Daoy (cell line): ENCODE data around the gene MAD1L1. TPM values are rescaled to one million over a fixed set of nuclear protein-coding genes. Genes with fewer than 3 reads are reported as not detected.

ENCODE experiments used
- DNase-seq: peaks from one replicate; pipeline ENCODE4 v3.0.0-alpha.2; 2015; ENCODE audit warnings: low read depth
- total RNA-seq: library from RNA; depleted of rRNA; stranded (reverse); fragments of >200 nt; shearing (Covaris generic); gene quantifications from 2 replicates; pipeline ENCODE4 v1.2.3, GENCODE V29; 2014

The MAD1L1 gene
- total RNA-seq, 1 experiment from 2014 or later, result 103 TPM

- DNase-seq, result no peak
These were observed 275.9 kb downstream of the MAD1L1 start for GRCh38 chr7:1956611-1957470.

- no peak for DNase-seq
These were observed 276.6 kb downstream of the MAD1L1 start for GRCh38 chr7:1956141-1956540.

GRCh38 chr7:1954366-1955004 is 278.3 kb downstream of the MAD1L1 start:
- DNase-seq, result no peak

GRCh38 chr7:1953199-1954190 is 279.2 kb downstream of the MAD1L1 start:
- DNase-seq, result no peak

- no peak for DNase-seq
These were observed 280.0 kb downstream of the MAD1L1 start for GRCh38 chr7:1952781-1953180.

GRCh38 chr7:1952169-1952760 is 280.5 kb downstream of the MAD1L1 start:
- no peak for DNase-seq

GRCh38 chr7:1951600-1951999 is 281.1 kb downstream of the MAD1L1 start:
- no peak for DNase-seq

- peak; percentile 69 for DNase-seq
These were observed 281.6 kb downstream of the MAD1L1 start for GRCh38 chr7:1951159-1951536.

GRCh38 chr7:1950452-1951158 is 282.1 kb downstream of the MAD1L1 start:
- DNase-seq, result peak; percentile 27

GRCh38 chr7:1950066-1950451 is 282.7 kb downstream of the MAD1L1 start:
- no peak for DNase-seq

- no peak for DNase-seq
These were observed 283.1 kb downstream of the MAD1L1 start for GRCh38 chr7:1949681-1950055.

GRCh38 chr7:1948887-1949680 is 283.7 kb downstream of the MAD1L1 start:
- no peak for DNase-seq

GRCh38 chr7:1948301-1948796 is 284.4 kb downstream of the MAD1L1 start:
- no peak for DNase-seq

- no peak for DNase-seq
These were observed 285.0 kb downstream of the MAD1L1 start for GRCh38 chr7:1947586-1948217.

- DNase-seq, result no peak
These were observed 285.8 kb downstream of the MAD1L1 start for GRCh38 chr7:1946773-1947450.

- no peak for DNase-seq
These were observed 286.5 kb downstream of the MAD1L1 start for GRCh38 chr7:1946025-1946772.

- DNase-seq, result no peak
These were observed 287.2 kb downstream of the MAD1L1 start for GRCh38 chr7:1945558-1945957.

GRCh38 chr7:1944619-1945210 is 288.0 kb downstream of the MAD1L1 start:
- DNase-seq, result no peak
